Hindlimb muscle (tissue), 1 donor: ENCODE results near the gene CD63. TPM values are rescaled to one million over a fixed set of nuclear protein-coding genes. Genes with fewer than 3 reads are reported as not detected.
A peak's percentile ranks its signal among the peaks of the same experiment; 100 is the strongest.

Experiments used
- DNase-seq: peaks from one replicate; pipeline ENCODE4 v3.0.0-alpha.2; 2013
- polyA plus RNA-seq: library from polyadenylated mRNA; unstranded; fragments of 120-200 nt; gene quantifications from one replicate; pipeline ENCODE4 v1.2.1, GENCODE V29; 2013; ENCODE audit not compliant: insufficient read length

CD63 gene
- polyA plus RNA-seq, 1 donor = 781 TPM

DNA sequence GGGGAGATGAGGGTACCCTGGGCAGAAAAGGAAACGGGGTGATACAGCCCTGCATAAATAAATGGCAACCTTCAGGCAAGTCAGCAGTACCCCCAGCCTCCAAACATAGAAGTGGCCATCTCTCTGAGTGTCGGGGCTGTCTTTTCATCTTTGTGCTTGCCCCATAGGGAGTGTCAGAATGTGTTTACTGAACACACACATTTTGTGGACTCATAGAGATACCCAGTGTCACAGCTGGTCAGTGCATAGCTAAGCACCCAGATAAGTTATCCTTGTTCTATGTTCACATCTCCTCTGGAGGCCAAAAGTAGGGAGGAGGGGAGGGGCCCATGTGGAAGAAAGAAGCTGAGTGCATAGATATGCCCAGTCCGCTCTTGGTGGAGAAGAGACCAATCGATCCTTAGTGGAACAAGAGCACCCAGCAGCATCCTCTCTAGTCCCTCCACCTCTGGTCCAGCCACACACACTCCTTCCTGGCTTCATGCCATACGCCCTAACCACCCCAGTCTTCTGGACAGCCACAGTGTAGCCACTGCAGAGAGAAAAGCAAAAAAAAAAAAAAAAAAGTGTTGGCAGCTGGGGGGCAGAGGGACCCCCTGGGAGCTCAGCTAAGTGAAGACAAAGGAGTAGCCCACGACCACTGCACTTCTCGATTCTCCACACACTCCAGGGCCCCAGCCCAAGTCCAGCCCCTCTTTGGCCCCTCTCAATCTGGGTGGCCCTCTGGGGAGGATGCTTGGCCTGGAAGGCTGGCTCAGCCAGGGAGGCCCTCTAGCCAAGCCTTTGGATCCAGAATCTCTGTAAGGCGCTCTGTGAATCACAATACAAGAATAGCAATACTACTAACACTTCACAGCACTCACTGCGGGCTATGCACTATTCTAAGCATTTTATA, 23.7 kb downstream of the CD63 start:
- no peak for DNase-seq

DNA sequence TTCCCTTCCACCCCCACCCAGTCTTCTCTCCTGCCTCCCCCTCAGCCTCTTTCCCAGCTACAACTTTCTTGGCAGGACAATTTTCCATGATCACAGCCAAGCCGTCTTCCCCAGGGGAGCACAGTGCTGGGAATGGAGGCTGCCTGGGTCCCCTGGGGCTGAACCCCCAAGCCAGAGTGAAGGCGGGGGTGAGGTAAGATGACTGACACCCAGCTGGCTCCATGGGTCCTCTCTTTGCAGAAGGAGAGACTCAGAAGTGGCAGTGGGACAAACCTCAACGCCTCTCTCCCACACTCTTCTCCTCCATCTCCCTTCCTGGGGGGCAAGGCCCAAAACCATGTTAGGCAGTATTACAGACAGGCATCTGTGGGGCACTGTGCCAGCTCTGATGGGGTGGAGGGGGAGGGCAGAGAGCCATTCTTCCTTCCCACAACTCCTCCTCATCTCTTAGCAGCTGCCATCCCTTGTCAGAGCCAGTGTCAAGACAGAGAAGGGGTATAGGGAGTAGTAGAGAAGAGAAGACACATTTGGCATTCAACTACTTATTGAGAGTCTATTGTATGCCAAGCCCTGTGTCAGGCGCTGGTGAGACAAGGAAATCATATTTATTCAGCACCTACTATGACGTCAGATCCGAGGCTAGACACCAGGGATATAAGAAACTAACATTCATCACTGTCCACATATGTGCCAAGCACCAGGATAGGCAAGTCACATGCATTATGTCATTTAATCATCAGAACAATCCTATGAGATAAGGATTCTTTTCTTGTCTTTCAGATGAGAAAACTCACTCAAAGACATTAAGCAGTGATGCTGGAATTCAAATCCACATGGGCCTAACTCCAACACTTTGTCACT, 24.7 kb downstream of the CD63 start:
- DNase-seq = no peak

GRCh38 chr12:55703288-55703687, 25.5 kb downstream of the CD63 start:
- DNase-seq = peak; percentile 64

- no peak for DNase-seq
Measured at GRCh38 chr12:55702861-55703260, 25.9 kb downstream of the CD63 start.

GRCh38 chr12:55700255-55701018, 28.4 kb downstream of the CD63 start:
- no peak for DNase-seq

GRCh38 chr12:55699471-55700055, 29.2 kb downstream of the CD63 start:
- DNase-seq = no peak

- no peak for DNase-seq
Measured at GRCh38 chr12:55698965-55699364, 29.8 kb downstream of the CD63 start.

GRCh38 chr12:55698241-55698955, 30.4 kb downstream of the CD63 start:
- DNase-seq = no peak

GRCh38 chr12:55697686-55698085, 31.1 kb downstream of the CD63 start:
- DNase-seq = no peak

- DNase-seq = no peak
Measured at GRCh38 chr12:55696796-55697462, 31.9 kb downstream of the CD63 start.

DNA sequence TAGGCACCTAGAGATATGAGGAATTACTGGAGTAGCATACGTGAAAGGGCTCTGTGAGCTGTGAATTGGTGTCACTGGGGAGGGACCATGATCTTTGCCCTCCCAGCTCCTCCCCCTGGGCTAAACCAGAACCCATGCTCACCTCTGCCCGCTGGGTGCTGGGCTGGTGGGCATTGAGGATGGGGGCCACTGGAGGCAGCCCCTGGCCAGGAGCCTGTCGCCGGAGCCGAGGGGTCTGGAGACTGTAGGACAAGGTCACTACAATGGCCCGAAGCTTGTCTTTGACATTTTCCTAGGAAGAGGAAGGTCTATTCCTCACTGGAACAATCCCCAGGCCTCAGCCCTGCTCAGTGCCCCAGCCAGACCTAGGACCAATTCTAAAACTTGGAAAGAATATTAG, 32.7 kb downstream of the CD63 start:
- no peak for DNase-seq

DNA sequence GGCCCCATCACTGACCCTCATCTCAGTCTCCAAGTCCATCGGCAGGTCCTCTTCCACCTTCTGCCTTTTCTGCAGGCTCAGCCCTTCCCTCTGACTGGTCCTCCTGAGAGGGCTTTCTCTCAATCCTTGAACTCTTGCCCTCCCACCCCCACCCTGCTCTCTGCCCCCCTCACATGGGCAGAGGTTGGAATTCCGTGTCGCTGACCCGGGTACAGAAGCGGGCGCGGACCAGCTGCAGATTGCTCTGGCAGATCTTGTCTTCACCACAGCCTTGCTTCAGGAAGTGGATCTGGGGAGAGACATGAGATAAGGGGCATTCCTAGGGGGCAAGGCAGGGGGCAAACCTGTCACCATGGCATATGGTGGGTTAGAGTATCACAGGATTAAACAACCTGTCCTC, 33.5 kb downstream of the CD63 start:
- no peak for DNase-seq

- DNase-seq = no peak
Measured at GRCh38 chr12:55694651-55695050, 34.2 kb downstream of the CD63 start.

- DNase-seq = no peak
Measured at GRCh38 chr12:55694188-55694515, 34.7 kb downstream of the CD63 start.

GRCh38 chr12:55693323-55694187, 35.3 kb downstream of the CD63 start:
- no peak for DNase-seq

DNA sequence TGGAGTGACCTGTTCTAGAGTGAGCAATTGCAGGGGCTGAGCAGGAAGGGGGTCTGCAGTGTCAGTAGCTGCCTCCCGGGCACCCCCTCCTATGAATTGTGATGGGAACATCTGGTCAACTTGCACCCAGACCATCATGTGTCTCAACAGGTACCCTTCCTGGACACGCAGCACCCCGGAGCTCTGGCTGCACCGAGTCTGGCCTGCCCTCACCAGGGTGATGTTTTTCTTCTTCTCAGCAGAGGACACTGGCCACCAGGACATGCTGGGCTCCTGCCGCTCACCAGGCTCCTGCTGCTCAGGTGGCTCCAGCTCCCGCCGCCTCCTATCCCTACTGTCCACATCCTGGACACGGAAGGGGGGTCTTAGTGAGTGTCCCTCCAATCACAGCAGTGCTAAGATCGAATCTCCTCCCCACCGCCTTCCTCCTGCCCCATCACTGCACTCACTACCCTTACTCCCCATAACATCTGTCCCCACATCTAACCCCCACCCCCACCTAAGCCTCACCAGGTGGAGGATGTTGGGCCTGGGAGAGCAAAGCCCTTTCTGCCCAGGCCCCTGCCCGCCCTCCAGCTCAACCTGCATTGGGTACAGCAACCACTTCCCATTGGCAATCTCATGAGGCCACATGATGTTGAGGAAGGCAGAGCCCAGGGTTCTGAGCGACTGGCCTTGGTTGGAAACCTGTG, 36.0 kb downstream of the CD63 start:
- no peak for DNase-seq

DNA sequence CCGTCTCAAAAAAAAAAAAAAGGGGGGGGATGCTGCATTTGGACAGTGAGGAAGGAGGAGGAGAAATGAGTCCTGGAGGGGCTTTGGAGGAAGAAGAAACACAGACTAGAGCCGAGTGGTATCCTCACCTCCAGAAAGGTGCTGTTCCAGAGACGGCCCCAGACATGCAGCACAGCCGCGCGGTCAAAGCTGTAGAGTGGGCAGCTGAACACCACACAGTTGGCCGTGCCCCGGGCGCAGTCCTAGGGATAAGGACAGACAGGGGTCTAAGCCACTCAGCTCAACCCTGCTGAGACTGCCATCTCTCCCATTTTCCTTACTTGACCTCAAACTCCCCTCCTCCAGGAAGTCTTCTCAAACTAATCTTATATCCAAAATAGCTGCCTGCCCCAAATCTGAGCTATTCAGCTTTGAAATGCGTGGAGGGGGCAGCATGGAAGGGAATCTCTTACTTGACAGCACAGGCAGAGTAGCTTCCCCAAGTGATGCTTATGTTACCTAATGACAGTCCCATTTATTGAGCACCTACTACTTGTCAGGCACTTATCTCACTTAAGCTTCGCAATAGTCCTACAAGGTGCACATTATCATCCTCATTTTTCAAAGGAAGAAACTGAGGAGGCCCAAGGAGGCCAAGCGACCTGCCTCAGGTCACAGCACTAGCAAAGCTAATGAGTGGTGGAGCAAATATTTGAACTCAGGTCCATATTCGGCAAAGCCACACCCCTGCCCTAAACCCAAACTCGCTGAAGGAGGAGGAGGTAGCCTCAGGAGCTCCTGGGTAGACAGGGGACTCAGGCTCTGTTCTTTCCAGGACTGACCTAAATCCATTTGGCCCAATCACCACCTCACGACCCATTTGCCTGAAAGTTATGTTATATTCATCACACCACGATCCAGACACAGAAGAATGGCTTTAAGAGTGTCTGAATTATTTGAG, 39.8 kb downstream of the CD63 start:
- DNase-seq = no peak

- DNase-seq = no peak
Measured at GRCh38 chr12:55687746-55688145, 41.1 kb downstream of the CD63 start.
